ENCODE data around the gene MED23. TPM values are rescaled to one million over a fixed set of nuclear protein-coding genes. Genes with fewer than 3 reads are reported as not detected.

The MED23 gene
- polyA plus RNA-seq, 3 donors, result 4.5 to 21.9 (median 7.9) TPM

DNA sequence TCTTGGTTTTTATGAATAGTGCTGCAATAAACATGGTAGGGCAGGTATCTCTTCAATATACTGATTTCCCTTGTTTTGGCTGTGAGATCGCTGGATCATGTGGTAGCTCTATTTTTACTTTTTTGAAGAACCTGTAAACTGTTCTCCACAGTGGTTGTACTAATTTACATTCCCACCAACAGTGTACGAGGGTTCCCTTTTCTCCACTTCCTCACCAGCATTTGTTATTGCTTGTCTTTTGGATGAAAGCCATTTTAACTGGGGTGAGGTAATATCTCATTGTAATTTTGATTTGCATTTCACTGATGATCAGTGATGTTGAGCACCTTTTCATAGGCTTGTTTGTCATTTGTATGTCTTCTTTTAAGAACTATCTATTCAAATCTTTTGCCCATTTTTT is 63.0 kb downstream of the MED23 start:
- H4K20me1 ChIP-seq (ENCODE audit: insufficient read depth, low read length), result no peaks in the 10 kb centered on the region
- TF ChIP-seq, protein P1, sequence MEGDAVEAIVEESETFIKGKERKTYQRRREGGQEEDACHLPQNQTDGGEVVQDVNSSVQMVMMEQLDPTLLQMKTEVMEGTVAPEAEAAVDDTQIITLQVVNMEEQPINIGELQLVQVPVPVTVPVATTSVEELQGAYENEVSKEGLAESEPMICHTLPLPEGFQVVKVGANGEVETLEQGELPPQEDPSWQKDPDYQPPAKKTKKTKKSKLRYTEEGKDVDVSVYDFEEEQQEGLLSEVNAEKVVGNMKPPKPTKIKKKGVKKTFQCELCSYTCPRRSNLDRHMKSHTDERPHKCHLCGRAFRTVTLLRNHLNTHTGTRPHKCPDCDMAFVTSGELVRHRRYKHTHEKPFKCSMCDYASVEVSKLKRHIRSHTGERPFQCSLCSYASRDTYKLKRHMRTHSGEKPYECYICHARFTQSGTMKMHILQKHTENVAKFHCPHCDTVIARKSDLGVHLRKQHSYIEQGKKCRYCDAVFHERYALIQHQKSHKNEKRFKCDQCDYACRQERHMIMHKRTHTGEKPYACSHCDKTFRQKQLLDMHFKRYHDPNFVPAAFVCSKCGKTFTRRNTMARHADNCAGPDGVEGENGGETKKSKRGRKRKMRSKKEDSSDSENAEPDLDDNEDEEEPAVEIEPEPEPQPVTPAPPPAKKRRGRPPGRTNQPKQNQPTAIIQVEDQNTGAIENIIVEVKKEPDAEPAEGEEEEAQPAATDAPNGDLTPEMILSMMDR (IDR thresholded peaks at IDR 0.05), result no peak
- no peaks in the 10 kb centered on the region for H3K36me3 ChIP-seq (replicated peaks in 1 of 2; ENCODE audit: control insufficient read depth in 1 of 2, insufficient read depth in 2 of 2, low read length in 2 of 2)
- H3K4me3 Mint-ChIP-seq, result no peak overlapping the region
- no peak for DNase-seq
- no peak overlapping the region for H3K4me2 ChIP-seq (replicated peaks; ENCODE audit: extremely low read depth, low read length, poor library complexity, severe bottlenecking)
- H3K79me2 ChIP-seq (ENCODE audit: insufficient read depth, low read length), result no peaks in the 10 kb centered on the region
- H3K4me1 ChIP-seq (ENCODE audit: control insufficient read depth in 1 of 2, insufficient read depth in 2 of 2, low read length in 2 of 2), result no peaks in the 10 kb centered on the region
- peaks cover 0 to 4% (median 0%) of the 10 kb centered on the region in 7 donors for H3K9me3 Mint-ChIP-seq
- H3K36me3 Mint-ChIP-seq, result peaks cover 0 to 7% of the 10 kb centered on the region in 2 donors
- no peak overlapping the region for H3K9ac ChIP-seq (ENCODE audit: insufficient read depth, low read length, poor library complexity, severe bottlenecking)
- H3K9me3 ChIP-seq (replicated peaks in 1 of 2; ENCODE audit: control insufficient read depth in 1 of 2, insufficient read depth in 1 of 2, low read length in 2 of 2), result no peaks in the 10 kb centered on the region
- H2AFZ ChIP-seq (ENCODE audit: insufficient read depth, low read depth, low read length, poor library complexity, severe bottlenecking), result no peak overlapping the region
- no peak overlapping the region for H3K27ac ChIP-seq (ENCODE audit: low read depth in 1 of 2, low read length in 2 of 2)
- no peaks in the 10 kb centered on the region for H3K27me3 Mint-ChIP-seq (ENCODE audit: low read depth in 3 of 3)
- peak overlapping the region in 1 of 7 donors; percentile 20 for H3K27ac Mint-ChIP-seq
- no peaks in the 10 kb centered on the region for H3K27me3 ChIP-seq (ENCODE audit: control insufficient read depth in 2 of 2, insufficient read depth in 2 of 2, low read length in 2 of 2)
- intact Hi-C loops (cut with micrococcal nuclease), result no loop called here
- no CpG with 5 or more reads among the region's 2 CpGs for WGBS (ENCODE audit: insufficient coverage)
- no peak overlapping the region for H3K4me3 ChIP-seq (replicated peaks in 1 of 3; ENCODE audit: low read depth in 2 of 3, low read length in 3 of 3)
- H3K4me1 Mint-ChIP-seq, result peaks cover 5% of the 10 kb centered on the region

- Mint-ChIP-seq H3K27ac (no peak overlapping the region), H3K4me3 (no peak overlapping the region), H3K27me3 (ENCODE audit: low read depth in 3 of 3) (peaks cover 0 to 4% (median 0%) of the 10 kb centered on the region in 3 donors), H3K9me3 (peaks cover 0 to 8% (median 0%) of the 10 kb centered on the region in 7 donors), H3K36me3 (peaks cover 0 to 1% of the 10 kb centered on the region in 2 donors), H3K4me1 (peaks cover 5% of the 10 kb centered on the region)
- DNase-seq, result no peak
- Histone ChIP-seq H3K4me2 (replicated peaks; ENCODE audit: extremely low read depth, low read length, poor library complexity, severe bottlenecking) (no peak overlapping the region), H3K9me3 (replicated peaks in 1 of 2; ENCODE audit: control insufficient read depth in 1 of 2, insufficient read depth in 1 of 2, low read length in 2 of 2) (no peaks in the 10 kb centered on the region), H3K4me3 (replicated peaks in 1 of 3; ENCODE audit: low read depth in 2 of 3, low read length in 3 of 3) (no peak overlapping the region), H3K79me2 (ENCODE audit: insufficient read depth, low read length) (no peaks in the 10 kb centered on the region), H3K9ac (ENCODE audit: insufficient read depth, low read length, poor library complexity, severe bottlenecking) (no peak overlapping the region), H3K36me3 (replicated peaks in 1 of 2; ENCODE audit: control insufficient read depth in 1 of 2, insufficient read depth in 2 of 2, low read length in 2 of 2) (no peaks in the 10 kb centered on the region), H4K20me1 (ENCODE audit: insufficient read depth, low read length) (no peaks in the 10 kb centered on the region), H3K27me3 (ENCODE audit: control insufficient read depth in 2 of 2, insufficient read depth in 2 of 2, low read length in 2 of 2) (no peaks in the 10 kb centered on the region), H2AFZ (ENCODE audit: insufficient read depth, low read depth, low read length, poor library complexity, severe bottlenecking) (no peak overlapping the region), H3K4me1 (ENCODE audit: control insufficient read depth in 1 of 2, insufficient read depth in 2 of 2, low read length in 2 of 2) (no peaks in the 10 kb centered on the region), H3K27ac (ENCODE audit: low read depth in 1 of 2, low read length in 2 of 2) (no peak overlapping the region)
- TF ChIP-seq, protein P1 (IDR thresholded peaks at IDR 0.05), result no peak
- WGBS (ENCODE audit: insufficient coverage), result 100% methylated on average over 1 of the region's 4 CpGs
- intact Hi-C loops (cut with micrococcal nuclease), result no loop called here
Measured at GRCh38 chr6:131561925-131562707, 65.9 kb downstream of the MED23 start.
